GM19239 (cell line): ENCODE results near the gene FAM168A.

Experiments used
- DNase-seq: peaks from one replicate; pipeline ENCODE4 v3.0.0; 2011; ENCODE audit warnings: low spot score; ENCODE audit not compliant: insufficient read length
- FAIRE-seq: peaks from 2 replicates; lab custom pipeline; 2011; peaks lifted over from hg19 to GRCh38; lab: Jason Lieb, UNC

FAM168A gene

DNA sequence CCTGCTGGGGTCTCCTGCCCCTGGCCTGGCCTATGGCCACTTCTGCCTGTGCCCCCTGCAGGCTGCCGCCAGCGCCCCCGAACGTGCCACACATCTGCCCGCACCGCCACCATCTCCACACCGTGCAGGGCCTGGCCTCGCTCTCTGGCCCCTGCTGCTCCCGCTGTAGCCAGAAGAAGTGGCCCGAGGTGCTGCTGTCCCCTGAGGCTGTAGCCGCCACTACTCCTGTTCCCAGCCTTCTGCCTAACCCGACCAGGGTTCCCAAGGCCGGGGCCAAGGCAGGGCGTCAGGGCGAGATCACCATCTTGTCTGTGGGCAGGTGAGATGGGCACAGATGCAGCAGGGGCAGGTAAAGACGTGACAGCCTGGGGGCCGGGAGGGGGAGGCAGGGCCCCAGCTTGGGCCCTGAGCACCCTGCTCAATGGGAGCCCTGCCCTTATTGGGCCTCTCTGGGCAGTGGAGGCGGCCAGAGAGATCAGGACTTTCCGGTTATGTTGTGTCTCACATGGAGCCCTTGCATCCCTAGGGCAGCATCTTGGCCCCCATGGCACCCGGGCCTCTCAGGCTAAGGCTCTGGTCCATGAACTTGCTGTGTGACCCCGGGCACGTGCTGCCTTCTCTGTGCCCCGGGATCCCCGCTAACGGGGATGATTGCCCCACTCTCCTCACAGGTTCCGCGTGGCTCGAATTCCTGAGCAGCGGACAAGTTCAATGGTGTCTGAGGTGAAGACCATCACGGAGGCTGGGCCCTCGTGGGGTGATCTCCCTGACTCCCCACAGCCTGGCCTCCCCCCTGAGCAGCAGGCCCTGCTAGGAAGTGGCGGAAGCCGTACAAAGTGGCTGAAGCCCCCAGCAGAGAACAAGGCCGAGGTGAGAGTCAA lies 203.3 kb downstream of the FAM168A start:
- no peak for FAIRE-seq
- no peak for DNase-seq

- DNase-seq (peak; percentile 83), FAIRE-seq (peak; percentile 81)
Observed at GRCh38 chr11:73393479-73394415, 204.2 kb downstream of the FAM168A start.

GRCh38 chr11:73393011-73393380 lies 204.9 kb downstream of the FAM168A start:
- no peak for FAIRE-seq
- no peak for DNase-seq

DNA sequence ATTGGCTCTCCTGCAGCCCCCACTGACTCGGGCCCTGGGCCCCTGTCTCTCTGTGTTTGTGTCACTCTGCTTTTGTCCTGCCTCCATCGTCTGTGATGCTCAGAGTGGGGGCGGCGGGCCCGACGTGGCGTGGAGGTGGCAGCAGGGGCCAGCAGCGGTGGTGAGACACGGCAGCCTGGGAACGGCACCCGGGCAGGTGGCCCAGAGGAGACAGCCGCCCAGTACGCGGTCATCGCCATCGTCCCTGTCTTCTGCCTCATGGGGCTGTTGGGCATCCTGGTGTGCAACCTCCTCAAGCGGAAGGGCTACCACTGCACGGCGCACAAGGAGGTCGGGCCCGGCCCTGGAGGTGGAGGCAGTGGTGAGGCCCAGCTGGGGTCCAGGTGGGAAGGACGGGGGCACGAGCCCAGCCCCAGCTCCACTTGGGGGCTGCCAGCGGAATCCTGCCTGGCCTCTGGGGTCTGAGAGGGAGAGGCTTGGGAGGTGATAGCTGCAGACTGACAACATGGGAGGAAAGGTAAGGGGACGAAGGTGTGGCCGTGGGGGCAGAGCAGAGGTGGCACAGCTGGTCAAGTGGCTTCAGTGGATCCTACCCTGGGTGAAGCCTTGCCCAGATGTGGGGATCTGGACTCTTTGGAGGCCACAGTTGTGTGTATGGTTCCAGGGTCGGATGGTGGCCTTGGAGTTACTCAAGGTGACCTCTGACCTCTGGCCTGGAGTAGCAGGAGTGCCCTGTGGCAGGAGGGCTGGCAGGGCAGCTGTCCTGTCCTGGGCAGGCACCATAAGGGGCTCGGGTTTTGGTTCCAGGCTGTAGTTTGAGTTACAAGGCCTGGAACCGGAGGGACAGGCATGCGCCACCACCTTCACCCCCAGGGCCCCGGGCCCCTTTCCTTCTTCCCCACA lies 205.6 kb downstream of the FAM168A start:
- no peak for FAIRE-seq
- no peak for DNase-seq

DNA sequence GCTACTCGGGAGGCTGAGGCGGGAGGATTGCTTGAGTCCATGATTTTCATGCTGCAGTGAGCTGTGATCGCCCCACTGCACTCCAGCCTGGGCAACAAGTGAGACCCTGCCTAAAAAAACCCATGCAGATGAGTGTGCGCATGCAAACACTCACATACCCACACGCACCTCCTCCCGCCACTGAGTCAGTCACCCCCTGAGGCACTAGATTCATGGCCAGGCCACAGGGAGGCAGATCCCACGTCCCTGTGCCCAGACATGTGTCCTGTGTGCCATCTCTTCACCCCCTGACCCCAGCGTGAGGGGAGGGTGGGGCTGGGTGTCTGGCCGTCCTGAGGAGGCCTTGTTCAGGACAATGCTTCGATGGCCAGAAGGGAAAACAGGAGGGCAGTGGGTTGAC lies 206.2 kb downstream of the FAM168A start:
- no peak for DNase-seq
- no peak for FAIRE-seq

- DNase-seq = no peak
- FAIRE-seq = no peak
Observed at GRCh38 chr11:73390601-73391565, 207.0 kb downstream of the FAM168A start.

DNA sequence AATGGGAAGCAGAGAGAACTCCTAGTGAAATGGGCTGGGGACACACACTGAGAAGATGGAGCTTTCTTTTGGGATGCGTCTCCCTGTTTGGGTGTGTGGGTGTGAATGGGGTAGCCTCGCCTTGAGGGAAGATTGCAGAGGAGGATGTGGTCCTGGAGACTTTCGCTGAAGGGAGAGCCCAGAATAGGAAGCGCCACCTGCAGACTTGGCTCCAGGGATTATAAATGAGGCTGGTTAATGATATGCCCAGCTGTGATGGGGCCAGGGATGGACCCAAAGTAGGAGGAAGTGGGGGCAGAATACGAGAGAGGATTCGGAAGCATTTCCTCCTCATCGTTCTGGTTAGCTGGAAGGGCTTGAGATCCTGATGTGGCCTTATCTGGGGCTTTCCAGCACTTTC lies 208.0 kb downstream of the FAM168A start:
- DNase-seq = no peak

DNA sequence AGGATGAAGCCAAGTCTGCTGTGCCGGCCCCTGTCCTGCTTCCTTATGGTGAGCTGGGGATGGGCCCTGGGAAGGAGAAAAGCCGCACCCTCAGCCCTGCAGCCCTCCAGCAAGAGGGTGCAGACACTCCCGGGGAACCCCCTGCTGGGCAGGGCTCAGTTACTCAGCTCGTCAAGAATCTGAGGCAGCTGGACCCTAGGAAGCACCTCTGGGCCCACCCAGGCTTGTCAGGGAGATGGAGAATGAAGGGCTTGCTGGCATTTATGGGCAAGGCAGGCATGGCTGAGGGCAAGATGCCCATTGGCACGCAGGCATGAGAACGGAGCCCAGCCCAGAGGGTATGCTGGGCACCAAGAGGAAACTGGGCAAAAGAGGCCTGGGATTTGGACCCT lies 208.8 kb downstream of the FAM168A start:
- no peak for DNase-seq
- FAIRE-seq = no peak

More for the DNA sequence above, 208.0 kb downstream of the FAM168A start:
- no peak for FAIRE-seq

- FAIRE-seq (peak; percentile 49), DNase-seq (no peak)
Observed at GRCh38 chr11:73388265-73389133, 209.4 kb downstream of the FAM168A start.

- no peak for DNase-seq
- FAIRE-seq = peak; percentile 78
Observed at GRCh38 chr11:73387594-73388264, 210.2 kb downstream of the FAM168A start.

- no peak for DNase-seq
- peak; percentile 64 for FAIRE-seq
Observed at GRCh38 chr11:73386546-73386945, 211.4 kb downstream of the FAM168A start.

- no peak for DNase-seq
- peak; percentile 92 for FAIRE-seq
Observed at GRCh38 chr11:73386016-73386415, 211.9 kb downstream of the FAM168A start.

DNA sequence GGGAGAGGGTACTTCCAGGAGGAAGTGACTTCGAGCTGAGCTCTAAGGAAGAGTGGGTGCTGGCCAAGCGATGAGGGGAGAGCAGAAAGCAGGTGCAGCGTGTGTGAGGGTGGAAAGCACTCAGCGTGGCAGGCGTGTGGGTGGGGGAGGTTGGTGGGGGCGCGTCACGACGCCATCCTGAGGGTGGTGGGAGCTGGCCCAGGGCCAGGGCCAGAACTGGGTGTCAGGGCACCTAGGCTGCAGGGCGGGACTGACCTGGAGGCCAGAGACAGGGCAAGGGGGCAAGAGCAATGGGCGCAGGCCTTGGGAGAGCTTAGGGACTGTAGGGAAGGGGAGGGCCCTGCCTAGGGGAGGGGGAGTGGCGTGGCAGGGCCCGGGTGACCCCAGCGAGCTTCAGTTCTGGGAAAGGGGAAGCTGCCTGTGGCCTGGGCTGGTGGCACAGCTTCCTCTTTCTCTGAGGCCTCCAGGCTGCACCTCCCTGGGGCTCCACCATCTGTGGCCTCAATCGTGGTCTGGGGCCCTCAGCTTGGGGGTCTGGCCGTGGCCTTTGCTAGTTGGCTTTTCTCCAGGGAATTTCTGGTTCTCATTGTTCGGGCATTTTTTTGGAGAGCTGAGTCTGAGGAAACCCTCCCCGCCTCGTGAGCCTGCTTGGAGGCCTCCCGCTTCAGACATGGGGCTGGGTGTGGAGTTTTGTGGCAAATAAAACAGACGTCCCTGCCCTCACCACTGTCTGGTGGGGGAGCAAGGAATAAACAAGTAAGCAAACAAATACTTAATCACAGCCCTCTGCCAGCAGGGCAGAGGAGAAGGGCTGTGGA lies 212.8 kb downstream of the FAM168A start:
- DNase-seq (peak; percentile 84), FAIRE-seq (peak; percentile 14)

- FAIRE-seq (peak; percentile 85), DNase-seq (no peak)
Observed at GRCh38 chr11:73384531-73384871, 213.4 kb downstream of the FAM168A start.

GRCh38 chr11:73384125-73384441 lies 213.8 kb downstream of the FAM168A start:
- FAIRE-seq = no peak
- DNase-seq = no peak

- FAIRE-seq = peak; percentile 62
- no peak for DNase-seq
Observed at GRCh38 chr11:73383249-73384124, 214.4 kb downstream of the FAM168A start.
